Ishikawa (cell line): Measurements from ENCODE around the gene FIBCD1.

Source experiments
- CEBPB ChIP-seq: IDR thresholded peaks from 2 replicates; pipeline ENCODE4 v1.6.1; 2012
- CREB1 ChIP-seq: IDR thresholded peaks from 2 replicates; pipeline ENCODE4 v1.6.1; 2012; ENCODE audit warnings: low read depth
- EGR1 ChIP-seq: IDR thresholded peaks from 2 replicates; pipeline ENCODE4 v1.6.1; 2012
- EP300 ChIP-seq: IDR thresholded peaks from 2 replicates; pipeline ENCODE4 v1.6.1; 2012; ENCODE audit warnings: borderline replicate concordance
- FOXM1 ChIP-seq: IDR thresholded peaks from 2 replicates; pipeline ENCODE4 v1.6.1; 2012; ENCODE audit warnings: low read depth, borderline replicate concordance
- MAX ChIP-seq: IDR thresholded peaks from 2 replicates; pipeline ENCODE4 v1.6.1; 2012
- NFIC ChIP-seq: IDR thresholded peaks from 2 replicates; pipeline ENCODE4 v1.6.1; 2012
- RAD21 ChIP-seq: IDR thresholded peaks from 2 replicates; pipeline ENCODE4 v1.6.1; 2012; ENCODE audit warnings: low read depth
- REST ChIP-seq: IDR thresholded peaks from 2 replicates; pipeline ENCODE4 v1.6.1; 2012; ENCODE audit warnings: low read depth, mild to moderate bottlenecking
- TAF1 ChIP-seq: IDR thresholded peaks from 2 replicates; pipeline ENCODE4 v1.6.1; 2012; ENCODE audit warnings: low read depth, mild to moderate bottlenecking
- TCF12 ChIP-seq: IDR thresholded peaks from 2 replicates; pipeline ENCODE4 v1.6.1; 2012; ENCODE audit warnings: low read depth
- TEAD4 ChIP-seq: IDR thresholded peaks from 2 replicates; pipeline ENCODE4 v1.6.1; 2012
- USF1 ChIP-seq: IDR thresholded peaks from 2 replicates; pipeline ENCODE4 v1.6.1; 2012
- YY1 ChIP-seq: IDR thresholded peaks from 2 replicates; pipeline ENCODE4 v1.6.1; 2012; ENCODE audit warnings: low read depth
- ZBTB7A ChIP-seq: IDR thresholded peaks from 2 replicates; pipeline ENCODE4 v1.6.1; 2012; ENCODE audit warnings: low read depth

FIBCD1 gene

GRCh38 chr9:130897848-130898551, 41.0 kb downstream of the FIBCD1 start:
- TF ChIP-seq FOXM1 (no peak), EGR1 (no peak), RAD21 (no peak), EP300 (no peak), REST (no peak), YY1 (no peak), TCF12 (no peak), TAF1 (no peak), CREB1 (no peak), CEBPB (no peak), TEAD4 (no peak), MAX (no peak), ZBTB7A (no peak), NFIC (no peak), USF1 (no peak)

GRCh38 chr9:130897105-130897751, 41.8 kb downstream of the FIBCD1 start:
- TF ChIP-seq REST (no peak), YY1 (no peak), TCF12 (no peak), TEAD4 (no peak), CREB1 (no peak), TAF1 (no peak)

- TF ChIP-seq YY1 (no peak), ZBTB7A (no peak), USF1 (no peak), NFIC (no peak), TAF1 (no peak), MAX (no peak), TCF12 (no peak), EGR1 (no peak), CREB1 (no peak), RAD21 (no peak), TEAD4 (no peak), FOXM1 (no peak), CEBPB (no peak)
Measured at GRCh38 chr9:130896233-130897014, 42.6 kb downstream of the FIBCD1 start, which contains the start of gene QRFP. Gene QRFP (minus strand): TSS chr9:130896812. CDS start chr9:130893838, 2,974 bp downstream.

GRCh38 chr9:130895481-130896232, 43.4 kb downstream of the FIBCD1 start:
- TF ChIP-seq MAX = no peak
- no peak for TF ChIP-seq NFIC
- no peak for TF ChIP-seq RAD21
- no peak for TF ChIP-seq REST
- no peak for TF ChIP-seq USF1
- TF ChIP-seq YY1 = no peak
- TF ChIP-seq TEAD4 = no peak
- TF ChIP-seq TAF1 = no peak
- TF ChIP-seq CEBPB = no peak
- TF ChIP-seq EGR1 = no peak
- no peak for TF ChIP-seq FOXM1
- no peak for TF ChIP-seq CREB1
- no peak for TF ChIP-seq ZBTB7A
- TF ChIP-seq TCF12 = no peak
